Smooth muscle cell (in vitro differentiated cells): ENCODE results near the gene SAP30BP. TPM values are rescaled to one million over a fixed set of nuclear protein-coding genes. Genes with fewer than 3 reads are reported as not detected.

Experiments
- DNase-seq: peaks from one replicate; lab custom pipeline; 2025; ENCODE audit not compliant: unreplicated experiment; lab: John Stamatoyannopoulos, UW
- H2AFZ ChIP-seq: fragments of 200-600 bp; sonication (generic); 2 replicates; pipeline ENCODE4 v1.6.0; 2016; ENCODE audit warnings: antibody characterized with exemption, low read depth, mild to moderate bottlenecking
- H3F3A ChIP-seq: fragments of 200-600 bp; sonication (generic); 2 replicates; pipeline ENCODE4 v1.6.0; 2017; ENCODE audit warnings: antibody characterized with exemption, low read depth
- H3K27ac ChIP-seq: fragments of 200-600 bp; sonication (generic); 2 replicates; pipeline ENCODE4 v1.5.1; 2016; ENCODE audit warnings: low read depth, mild to moderate bottlenecking
- H3K27me3 ChIP-seq: fragments of 200-600 bp; sonication (generic); 2 replicates; pipeline ENCODE4 v1.6.1; 2016; ENCODE audit warnings: low read depth, mild to moderate bottlenecking
- H3K36me3 ChIP-seq: fragments of 200-600 bp; sonication (generic); 2 replicates; pipeline ENCODE4 v1.5.1; 2016; ENCODE audit warnings: low read depth
- H3K4me1 ChIP-seq: fragments of 200-600 bp; sonication (generic); 2 replicates; pipeline ENCODE4 v1.5.1; 2016; ENCODE audit warnings: low read depth
- H3K4me2 ChIP-seq: fragments of 200-600 bp; sonication (generic); 2 replicates; pipeline ENCODE4 v1.6.0; 2016; ENCODE audit warnings: mild to moderate bottlenecking
- H3K4me3 ChIP-seq: fragments of 200-600 bp; sonication (generic); 2 replicates; pipeline ENCODE4 v1.5.1; 2016; ENCODE audit warnings: mild to moderate bottlenecking
- H3K79me2 ChIP-seq: fragments of 200-600 bp; sonication (generic); 2 replicates; pipeline ENCODE4 v1.6.0; 2016; ENCODE audit warnings: low read depth, mild to moderate bottlenecking
- H3K9ac ChIP-seq: fragments of 200-600 bp; sonication (generic); 2 replicates; pipeline ENCODE4 v1.6.0; 2016; ENCODE audit warnings: low read depth
- H3K9me3 ChIP-seq: fragments of 200-600 bp; sonication (generic); replicated peaks from 2 replicates; pipeline ENCODE4 v1.5.1; 2016; ENCODE audit warnings: low read depth
- H4K20me1 ChIP-seq: fragments of 200-600 bp; sonication (generic); 2 replicates; pipeline ENCODE4 v1.6.0; 2016; ENCODE audit warnings: low read depth
- CTCF ChIP-seq: fragments of 200-600 bp; sonication (generic); IDR thresholded peaks from 2 replicates; pipeline ENCODE4 v1.5.1; 2017; ENCODE audit warnings: borderline replicate concordance, mild to moderate bottlenecking, antibody characterized with exemption; ENCODE audit not compliant: insufficient read depth, poor library complexity, severe bottlenecking
- WGBS: methylation state at CpG from one replicate; pipeline ENCODE4 v1.1.7; 2016; ENCODE audit warnings: low lambda C conversion rate; 5-methylcytosine and 5-hydroxymethylcytosine counted together
- polyA plus RNA-seq: library from polyadenylated mRNA; unstranded; fragments of >200 nt; fragmentation: Nextera tagmentation; extraction: Ambion mirVana; gene quantifications from 2 replicates; pipeline ENCODE4 v1.2.1, GENCODE V29; 2016
- total RNA-seq: library from RNA; depleted of rRNA; stranded (reverse); fragments of >200 nt; gene quantifications from 2 replicates; pipeline ENCODE4 v1.2.3, GENCODE V29; 2014

Gene SAP30BP
- total and polyA plus RNA-seq, 2 experiments from 2014 or later, result 75.4 to 135 TPM

- no peaks in the 10 kb centered on the region for H3K27me3 ChIP-seq
- no peak overlapping the region for H3K4me2 ChIP-seq
- no peak for DNase-seq
- WGBS, result 79% methylated on average over 2 of the region's 2 CpGs
- H3K4me3 ChIP-seq, result no peak overlapping the region
- H3K9me3 ChIP-seq, result no peaks in the 10 kb centered on the region
- no peak overlapping the region for H2AFZ ChIP-seq
- TF ChIP-seq CTCF, result no peak
- no peaks in the 10 kb centered on the region for H4K20me1 ChIP-seq
- no peaks in the 10 kb centered on the region for H3K4me1 ChIP-seq
- no peaks in the 10 kb centered on the region for H3K36me3 ChIP-seq
- no peaks in the 10 kb centered on the region for H3K79me2 ChIP-seq
- H3K9ac ChIP-seq, result no peak overlapping the region
- H3F3A ChIP-seq, result no peaks in the 10 kb centered on the region
- no peak overlapping the region for H3K27ac ChIP-seq
Observed at GRCh38 chr17:75712446-75712845, 45.3 kb downstream of the SAP30BP start.

- Histone ChIP-seq H3K4me1 (no peaks in the 10 kb centered on the region), H3K9me3 (no peaks in the 10 kb centered on the region), H3K79me2 (no peaks in the 10 kb centered on the region), H3K27ac (no peak overlapping the region), H3K9ac (no peak overlapping the region), H3K4me2 (no peak overlapping the region), H2AFZ (no peak overlapping the region), H3K27me3 (peaks cover 41% of the 10 kb centered on the region), H4K20me1 (peaks cover 14% of the 10 kb centered on the region), H3F3A (no peaks in the 10 kb centered on the region), H3K36me3 (no peaks in the 10 kb centered on the region), H3K4me3 (no peak overlapping the region)
- WGBS, result 94% methylated on average over 2 of the region's 2 CpGs
- no peak for TF ChIP-seq CTCF
- no peak for DNase-seq
Observed at GRCh38 chr17:75719732-75720131, 52.6 kb downstream of the SAP30BP start.

GRCh38 chr17:75720656-75721462 is 53.7 kb downstream of the SAP30BP start, which contains the start of gene ITGB4:
ITGB4 (plus strand) TSS chr17:75721459; CDS start chr17:75724704, 3,245 bp downstream.
- no peaks in the 10 kb centered on the region for H3F3A ChIP-seq
- no peak for DNase-seq
- H3K36me3 ChIP-seq, result no peaks in the 10 kb centered on the region
- 13% methylated on average over 33 of the region's 70 CpGs for WGBS
- H3K79me2 ChIP-seq, result no peaks in the 10 kb centered on the region
- H3K4me1 ChIP-seq, result no peaks in the 10 kb centered on the region
- TF ChIP-seq CTCF, result no peak
- H4K20me1 ChIP-seq, result peaks cover 25% of the 10 kb centered on the region
- peak within 1 kb of the TSS; percentile 43 for H3K27ac ChIP-seq
- peak within 1 kb of the TSS; percentile 52 for H3K4me3 ChIP-seq
- H2AFZ ChIP-seq, result no peak within 1 kb of the TSS
- H3K27me3 ChIP-seq, result peaks cover 41% of the 10 kb centered on the region
- H3K9me3 ChIP-seq, result no peaks in the 10 kb centered on the region
- peak within 1 kb of the TSS; percentile 80 for H3K4me2 ChIP-seq
- peak within 1 kb of the TSS; percentile 60 for H3K9ac ChIP-seq
